Measurements from ENCODE around the gene FOXC1.

FOXC1 gene

DNA sequence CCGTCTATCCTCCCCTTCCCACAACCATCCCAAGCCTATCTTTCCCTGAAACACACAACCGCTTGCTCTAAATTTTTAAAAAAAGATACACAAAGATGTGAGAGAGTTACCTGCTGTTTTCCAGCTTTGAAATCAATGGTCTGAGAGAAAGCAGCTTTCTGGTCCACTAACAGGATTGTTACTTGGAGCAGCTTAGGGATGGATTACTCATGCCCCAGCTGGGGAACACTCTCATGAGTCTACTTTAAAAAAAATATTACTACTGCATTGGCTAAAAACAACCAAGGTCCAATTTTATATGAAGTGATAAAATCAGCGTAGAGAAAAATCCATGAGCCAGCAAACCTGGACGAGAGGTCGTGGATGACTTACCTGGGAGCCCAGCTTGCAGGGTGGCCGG is 29.6 kb upstream of the FOXC1 start:
- peaks cover 29% of the 10 kb centered on the region for H3K4me1 Mint-ChIP-seq
- no peak overlapping the region for H3K4me3 Mint-ChIP-seq
- peaks cover 14% of the 10 kb centered on the region for H3K27me3 Mint-ChIP-seq (ENCODE audit: low read depth)
- no peaks in the 10 kb centered on the region for H3K36me3 Mint-ChIP-seq (ENCODE audit: low read depth)
- no peak overlapping the region for H3K27ac Mint-ChIP-seq
- TF ChIP-seq, protein P1, sequence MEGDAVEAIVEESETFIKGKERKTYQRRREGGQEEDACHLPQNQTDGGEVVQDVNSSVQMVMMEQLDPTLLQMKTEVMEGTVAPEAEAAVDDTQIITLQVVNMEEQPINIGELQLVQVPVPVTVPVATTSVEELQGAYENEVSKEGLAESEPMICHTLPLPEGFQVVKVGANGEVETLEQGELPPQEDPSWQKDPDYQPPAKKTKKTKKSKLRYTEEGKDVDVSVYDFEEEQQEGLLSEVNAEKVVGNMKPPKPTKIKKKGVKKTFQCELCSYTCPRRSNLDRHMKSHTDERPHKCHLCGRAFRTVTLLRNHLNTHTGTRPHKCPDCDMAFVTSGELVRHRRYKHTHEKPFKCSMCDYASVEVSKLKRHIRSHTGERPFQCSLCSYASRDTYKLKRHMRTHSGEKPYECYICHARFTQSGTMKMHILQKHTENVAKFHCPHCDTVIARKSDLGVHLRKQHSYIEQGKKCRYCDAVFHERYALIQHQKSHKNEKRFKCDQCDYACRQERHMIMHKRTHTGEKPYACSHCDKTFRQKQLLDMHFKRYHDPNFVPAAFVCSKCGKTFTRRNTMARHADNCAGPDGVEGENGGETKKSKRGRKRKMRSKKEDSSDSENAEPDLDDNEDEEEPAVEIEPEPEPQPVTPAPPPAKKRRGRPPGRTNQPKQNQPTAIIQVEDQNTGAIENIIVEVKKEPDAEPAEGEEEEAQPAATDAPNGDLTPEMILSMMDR (IDR thresholded peaks at IDR 0.05; ENCODE audit: unreplicated experiment in 3 of 3), result no peak
- peaks cover 14% of the 10 kb centered on the region for H3K9me3 Mint-ChIP-seq

DNA sequence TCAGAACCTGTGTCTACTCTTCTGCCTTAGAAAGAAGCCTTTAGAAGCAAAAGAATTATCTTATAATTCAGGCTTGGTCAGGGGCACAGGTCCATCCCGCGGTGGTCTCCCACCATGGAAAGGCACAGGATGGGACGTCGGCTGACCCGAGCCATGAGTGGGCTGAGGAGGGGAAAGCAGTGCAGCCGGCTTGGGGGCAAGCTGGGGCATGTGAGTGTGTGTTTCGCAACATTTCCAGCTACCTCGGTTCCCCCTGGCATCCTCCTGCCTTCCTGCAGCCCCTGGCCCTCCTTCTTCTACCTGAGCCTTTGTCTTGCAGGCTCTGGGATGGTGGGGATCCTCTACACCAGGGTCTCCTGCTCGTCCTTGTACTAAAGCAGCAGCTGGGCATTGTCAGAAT is 29.1 kb upstream of the FOXC1 start:
- H3K4me3 Mint-ChIP-seq, result no peak overlapping the region
- TF ChIP-seq, protein P1 (IDR thresholded peaks at IDR 0.05; ENCODE audit: unreplicated experiment in 3 of 3), result no peak
- no peaks in the 10 kb centered on the region for H3K36me3 Mint-ChIP-seq (ENCODE audit: low read depth)
- no peak overlapping the region for H3K27ac Mint-ChIP-seq
- H3K9me3 Mint-ChIP-seq, result peaks cover 14% of the 10 kb centered on the region
- H3K27me3 Mint-ChIP-seq (ENCODE audit: low read depth), result peaks cover 9% of the 10 kb centered on the region
- peaks cover 24% of the 10 kb centered on the region for H3K4me1 Mint-ChIP-seq

GRCh38 chr6:1581120-1581991 is 28.4 kb upstream of the FOXC1 start:
- Mint-ChIP-seq H3K27me3 (ENCODE audit: low read depth) (peaks cover 7% of the 10 kb centered on the region), H3K36me3 (ENCODE audit: low read depth) (no peaks in the 10 kb centered on the region), H3K4me1 (peaks cover 16% of the 10 kb centered on the region), H3K27ac (no peak overlapping the region), H3K4me3 (no peak overlapping the region), H3K9me3 (peaks cover 14% of the 10 kb centered on the region)
- TF ChIP-seq, protein P1 (IDR thresholded peaks at IDR 0.05; ENCODE audit: unreplicated experiment in 3 of 3), result no peak

GRCh38 chr6:1584146-1584545 is 25.6 kb upstream of the FOXC1 start:
- Mint-ChIP-seq H3K4me3 (no peak overlapping the region), H3K9me3 (peaks cover 17% of the 10 kb centered on the region), H3K36me3 (ENCODE audit: low read depth) (no peaks in the 10 kb centered on the region), H3K4me1 (peaks cover 5% of the 10 kb centered on the region), H3K27ac (no peak overlapping the region), H3K27me3 (ENCODE audit: low read depth) (peaks cover 7% of the 10 kb centered on the region)
- TF ChIP-seq, protein P1 (IDR thresholded peaks at IDR 0.05; ENCODE audit: unreplicated experiment in 3 of 3), result no peak

- Mint-ChIP-seq H3K27ac (no peak overlapping the region), H3K27me3 (ENCODE audit: low read depth) (peaks cover 6% of the 10 kb centered on the region), H3K4me1 (peaks cover 1% of the 10 kb centered on the region), H3K4me3 (no peak overlapping the region), H3K36me3 (ENCODE audit: low read depth) (no peaks in the 10 kb centered on the region), H3K9me3 (peaks cover 17% of the 10 kb centered on the region)
- TF ChIP-seq, protein P1 (IDR thresholded peaks at IDR 0.05; ENCODE audit: unreplicated experiment in 3 of 3), result no peak
These were observed 24.6 kb upstream of the FOXC1 start for GRCh38 chr6:1584996-1585668.
